ENCODE measurements around the gene TJAP1.

GRCh38 chr6:43448916-43449315 is 28.5 kb upstream of the TJAP1 start:
- TF ChIP-seq CTCF (IDR thresholded peaks at IDR 0.05) (no peak), EZH2 (IDR thresholded peaks at IDR 0.05) (no peak)

Measured in neural progenitor cell (in vitro differentiated cells).